Mesothelial cell of epicardium (in vitro differentiated cells): ENCODE measurements around the gene RASGRP2. TPM values are rescaled to one million over a fixed set of nuclear protein-coding genes. Genes with fewer than 3 reads are reported as not detected.

Experiments used
- DNase-seq, 2 experiments: peaks; one replicate each; pipeline ENCODE4 v3.0.0; 2021; ENCODE audit warnings: low spot score in 2 of 2; ENCODE audit not compliant: unreplicated experiment in 2 of 2
- H3K27ac Mint-ChIP-seq: 2 replicates; pipeline ENCODE4 v1.8.0; 2021; ENCODE audit warnings: mixed read lengths
- H3K27me3 Mint-ChIP-seq: 2 replicates; pipeline ENCODE4 v1.8.0; 2021; ENCODE audit warnings: low read depth, mixed read lengths
- H3K36me3 Mint-ChIP-seq: 2 replicates; pipeline ENCODE4 v1.8.0; 2021; ENCODE audit warnings: mixed read lengths
- H3K4me1 Mint-ChIP-seq: 2 replicates; pipeline ENCODE4 v1.8.0; 2021; ENCODE audit warnings: mixed read lengths
- H3K4me3 Mint-ChIP-seq: 2 replicates; pipeline ENCODE4 v1.8.0; 2021; ENCODE audit warnings: mild to moderate bottlenecking, moderate library complexity, mixed read lengths
- H3K9me3 Mint-ChIP-seq: 2 replicates; pipeline ENCODE4 v1.8.0; 2021; ENCODE audit warnings: mixed read lengths
- CTCF ChIP-seq: fragments of 200-600 bp; sonication (generic); IDR thresholded peaks from one replicate; pipeline ENCODE4 v1.5.0; 2021; ENCODE audit warnings: antibody characterized with exemption; ENCODE audit not compliant: unreplicated experiment
- total RNA-seq: library from RNA; stranded (reverse); gene quantifications from 3 replicates; pipeline ENCODE4 v1.2.1, GENCODE V29; 2021

Gene RASGRP2
- total RNA-seq, 1 donor from 2014 or later, result 1.4 TPM

GRCh38 chr11:64788321-64789215, 44.6 kb upstream of the RASGRP2 start:
- Mint-ChIP-seq H3K9me3 (no peaks in the 10 kb centered on the region), H3K4me1 (no peaks in the 10 kb centered on the region), H3K27ac (no peak overlapping the region), H3K36me3 (peaks cover under 1% of the 10 kb centered on the region), H3K4me3 (no peak overlapping the region), H3K27me3 (no peaks in the 10 kb centered on the region)
- DNase-seq, result no peak
- TF ChIP-seq CTCF, result no peak

GRCh38 chr11:64787526-64788320, 43.8 kb upstream of the RASGRP2 start:
- no peaks in the 10 kb centered on the region for H3K36me3 Mint-ChIP-seq
- no peak for DNase-seq

GRCh38 chr11:64786308-64786707, 42.4 kb upstream of the RASGRP2 start:
- Mint-ChIP-seq H3K36me3 (no peaks in the 10 kb centered on the region), H3K27ac (no peak overlapping the region), H3K4me1 (no peaks in the 10 kb centered on the region)

More at GRCh38 chr11:64787526-64788320, 43.8 kb upstream of the RASGRP2 start:
- H3K27me3 Mint-ChIP-seq, result no peaks in the 10 kb centered on the region
- no peaks in the 10 kb centered on the region for H3K9me3 Mint-ChIP-seq
- TF ChIP-seq CTCF, result peak; percentile 58
- no peak overlapping the region for H3K4me3 Mint-ChIP-seq
- H3K27ac Mint-ChIP-seq, result no peak overlapping the region
- no peaks in the 10 kb centered on the region for H3K4me1 Mint-ChIP-seq

DNA sequence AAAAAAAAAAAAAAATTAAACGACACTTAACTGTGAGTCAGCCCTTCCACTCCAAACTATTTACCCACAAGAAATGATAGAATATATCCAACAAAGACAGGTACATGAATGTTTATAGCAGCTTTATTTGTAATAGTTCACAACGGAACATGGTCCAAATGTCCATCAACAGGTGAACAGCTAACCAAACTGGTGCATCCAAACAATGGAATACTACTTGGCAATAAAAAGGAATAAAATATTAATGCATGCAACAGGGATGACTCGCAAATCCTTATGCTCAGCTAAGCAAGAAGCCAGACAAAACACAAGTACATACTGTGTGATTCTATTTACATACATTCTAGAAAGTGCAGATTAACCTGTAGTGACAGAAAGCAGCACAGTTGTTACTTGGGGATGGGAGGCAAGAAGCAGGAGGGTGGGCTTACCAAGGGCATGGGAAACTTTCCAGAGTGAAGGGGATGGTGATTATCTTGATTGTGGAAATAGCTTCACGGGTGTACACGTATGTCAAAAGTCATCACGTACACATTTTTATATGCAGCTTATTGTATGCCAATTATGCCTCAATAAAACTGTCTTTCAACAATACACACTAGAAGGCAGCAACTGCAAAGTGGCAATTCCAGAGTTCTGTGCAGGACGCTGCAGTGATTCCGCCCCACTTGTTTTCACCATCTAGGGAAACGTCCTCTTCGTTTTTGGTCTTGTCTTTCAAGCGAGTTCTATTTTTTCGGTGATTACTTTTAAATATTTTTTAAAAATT, 41.1 kb upstream of the RASGRP2 start:
- Mint-ChIP-seq H3K36me3 (peaks cover 2% of the 10 kb centered on the region), H3K27me3 (no peaks in the 10 kb centered on the region), H3K4me3 (no peak overlapping the region), H3K4me1 (no peaks in the 10 kb centered on the region), H3K27ac (no peak overlapping the region), H3K9me3 (no peaks in the 10 kb centered on the region)
- DNase-seq, result no peak
- no peak for TF ChIP-seq CTCF

More at GRCh38 chr11:64786308-64786707, 42.4 kb upstream of the RASGRP2 start:
- no peaks in the 10 kb centered on the region for H3K9me3 Mint-ChIP-seq
- H3K4me3 Mint-ChIP-seq, result no peak overlapping the region
- TF ChIP-seq CTCF, result no peak
- H3K27me3 Mint-ChIP-seq, result no peaks in the 10 kb centered on the region
- DNase-seq, result no peak
